ENCODE data around the gene ABCG8.

Gene ABCG8

DNA sequence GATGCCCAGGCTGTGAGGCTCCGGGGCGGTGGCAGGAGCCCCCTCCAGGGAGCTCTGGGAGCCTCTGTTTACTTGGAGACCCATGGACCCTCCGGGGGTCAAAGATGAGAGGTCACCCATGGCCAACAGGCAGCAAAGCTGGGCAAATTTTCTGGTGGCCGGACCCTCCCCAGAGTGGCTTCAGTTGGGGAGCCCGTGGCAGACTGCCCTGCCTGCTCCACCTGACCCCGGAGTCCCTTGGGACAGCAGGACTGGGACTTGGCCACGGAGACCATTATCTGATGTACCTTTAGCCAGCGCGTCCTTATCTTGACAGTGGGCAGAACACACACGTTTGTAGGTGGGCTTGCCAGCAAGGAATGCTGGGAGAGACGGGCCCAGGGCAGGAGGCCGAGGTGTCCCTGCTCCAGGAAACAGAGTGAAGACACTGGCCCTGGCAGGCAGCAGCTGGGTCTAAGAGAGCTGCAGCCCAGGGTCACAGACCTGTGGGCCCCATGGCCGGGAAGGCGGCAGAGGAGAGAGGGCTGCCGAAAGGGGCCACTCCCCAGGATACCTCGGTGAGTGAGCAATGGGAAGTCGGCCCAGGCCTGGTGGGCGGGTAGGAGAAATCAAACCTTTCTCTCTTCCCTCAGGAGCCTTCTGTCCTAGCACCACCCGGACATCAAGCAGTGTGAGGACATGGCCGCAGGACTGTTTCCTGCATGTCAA lies at the start of gene ABCG8, which contains the start of gene ABCG5:
Gene ABCG8, plus strand, starts transcription at position 412 of the 708 bp plus-strand sequence. Its CDS starts 83 bp downstream, at position 495.
Gene ABCG5, minus strand, starts transcription at position 280 of the 708 bp plus-strand sequence. Its CDS starts 160 bp downstream, at position 120.
- no peak for DNase-seq

DNA sequence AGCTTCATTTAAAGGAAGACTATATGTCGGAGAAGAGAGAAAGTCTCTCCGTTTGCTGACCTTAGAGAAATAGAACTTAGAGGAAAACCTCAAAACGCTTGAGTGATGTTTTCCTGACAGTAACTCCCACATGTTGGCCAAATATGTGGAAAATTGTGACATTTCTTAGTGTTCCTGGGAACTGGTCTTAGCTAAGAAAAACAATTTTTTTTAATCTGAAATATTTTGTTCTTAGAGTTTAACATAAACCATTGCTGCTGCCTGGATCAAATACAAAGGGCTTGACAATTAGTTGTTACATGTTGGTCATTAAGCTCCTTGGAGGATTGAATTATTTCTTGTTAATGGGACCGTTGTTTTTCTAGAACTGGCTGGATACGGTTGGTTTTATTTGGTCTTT lies 48.6 kb upstream of the ABCG8 start:
- no peak for DNase-seq

DNA sequence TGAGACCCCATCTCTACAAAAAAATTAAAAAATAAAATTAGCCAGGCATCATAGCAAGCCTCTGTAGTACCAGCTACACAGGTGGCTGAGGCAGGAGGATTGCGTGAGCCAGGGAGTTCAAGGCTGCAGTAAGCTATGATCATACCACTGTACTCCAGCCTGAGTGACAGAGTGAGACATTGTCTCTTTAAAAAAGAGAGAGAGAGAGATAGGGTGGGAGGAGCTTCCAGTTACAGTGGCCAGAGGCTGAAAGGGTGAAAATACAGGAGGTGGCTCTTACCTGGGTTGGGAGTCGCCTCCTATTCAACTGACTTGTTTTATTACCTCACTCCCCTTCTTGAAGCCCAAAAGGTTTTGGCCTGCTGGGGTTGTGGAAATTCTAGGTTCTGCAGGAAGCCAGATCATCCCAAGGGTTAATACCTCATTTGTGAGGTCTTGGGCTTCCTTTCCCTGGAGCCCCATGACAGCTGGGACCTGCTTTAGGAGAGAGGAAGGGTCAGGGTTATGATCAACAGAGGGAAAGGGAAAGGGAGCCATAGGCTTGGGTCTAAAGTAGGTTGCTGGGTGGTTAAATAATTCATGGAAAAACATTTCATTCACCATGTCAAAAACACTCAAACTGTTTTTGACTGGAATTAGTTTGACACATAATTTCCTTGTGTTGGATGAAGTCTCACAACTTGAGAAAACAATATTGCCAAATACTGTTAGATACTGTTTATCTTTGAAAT lies 47.6 kb upstream of the ABCG8 start:
- DNase-seq = no peak

DNA sequence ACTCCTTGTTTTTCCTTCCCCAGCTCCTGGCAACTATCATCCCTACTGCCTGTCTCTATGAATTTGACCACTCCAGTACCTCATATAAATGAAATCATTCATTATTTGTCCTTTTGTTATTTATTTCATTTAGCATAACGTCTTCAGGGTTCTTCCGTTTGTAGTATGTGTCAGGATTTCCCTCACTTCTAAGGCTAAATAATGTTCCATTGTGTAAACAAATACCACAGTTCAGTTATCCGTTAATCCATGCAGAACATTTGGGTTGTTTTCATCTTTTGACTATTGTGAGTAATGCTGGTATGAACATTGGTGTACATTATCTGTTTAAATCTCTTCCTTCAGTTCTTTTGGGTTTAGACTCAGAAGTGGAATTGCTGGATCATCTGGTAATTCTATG lies 46.1 kb upstream of the ABCG8 start:
- no peak for DNase-seq

DNA sequence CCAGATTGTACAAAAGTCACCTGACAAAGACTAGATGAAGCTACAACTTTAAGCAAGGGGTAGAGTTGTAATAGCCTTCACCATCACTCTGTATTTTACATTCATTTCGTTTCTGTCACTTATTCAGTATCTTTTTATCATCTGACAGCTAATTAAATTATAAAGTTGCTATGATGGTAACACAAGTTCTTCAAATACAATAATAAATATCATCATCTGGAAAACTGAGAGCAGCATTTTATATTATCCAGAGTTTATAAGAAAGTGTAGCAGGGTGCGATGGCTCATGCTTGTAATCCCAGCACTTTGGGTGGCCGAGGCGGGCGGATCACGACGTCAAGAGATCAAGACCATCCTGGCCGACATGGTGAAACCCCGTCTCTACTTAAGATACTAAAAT lies 43.8 kb upstream of the ABCG8 start:
- no peak for DNase-seq

DNA sequence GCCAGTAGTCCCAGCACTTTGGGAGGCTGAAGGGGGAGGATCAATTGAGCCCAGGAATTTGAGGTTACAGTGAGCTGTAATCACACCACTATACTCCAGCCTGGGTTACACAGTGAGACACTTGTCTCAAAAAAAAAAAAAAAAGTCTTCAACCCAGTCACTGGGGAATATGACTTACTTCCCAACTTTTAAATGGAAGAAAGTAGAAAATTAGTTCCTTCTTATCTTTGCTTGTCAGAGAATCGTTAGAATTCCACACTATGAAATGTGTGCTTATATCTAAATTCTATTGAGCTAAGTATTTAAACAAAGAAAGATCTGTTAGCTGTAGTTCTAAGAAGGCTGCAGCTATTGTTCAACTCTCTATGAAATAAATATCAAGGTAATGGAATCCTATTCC lies 42.6 kb upstream of the ABCG8 start:
- no peak for DNase-seq

DNA sequence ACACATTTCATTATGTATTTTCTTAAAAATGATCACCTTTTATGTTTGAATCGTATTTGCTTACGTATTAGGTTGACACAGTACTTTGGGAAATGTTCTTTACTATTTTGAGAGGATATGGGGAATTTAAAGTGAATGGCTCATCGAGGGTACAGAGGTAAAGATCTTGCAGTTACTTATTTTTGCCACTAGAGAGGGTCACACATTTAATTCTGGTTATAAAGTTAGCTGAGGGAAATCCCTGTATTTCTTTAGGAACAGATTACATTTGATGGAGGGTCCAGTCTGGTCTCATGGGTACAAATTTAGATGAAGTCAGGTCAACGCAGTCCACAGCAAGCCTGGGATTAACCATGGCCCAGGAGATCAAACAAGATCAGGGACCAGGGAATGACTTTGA lies 40.5 kb upstream of the ABCG8 start:
- DNase-seq = no peak

DNA sequence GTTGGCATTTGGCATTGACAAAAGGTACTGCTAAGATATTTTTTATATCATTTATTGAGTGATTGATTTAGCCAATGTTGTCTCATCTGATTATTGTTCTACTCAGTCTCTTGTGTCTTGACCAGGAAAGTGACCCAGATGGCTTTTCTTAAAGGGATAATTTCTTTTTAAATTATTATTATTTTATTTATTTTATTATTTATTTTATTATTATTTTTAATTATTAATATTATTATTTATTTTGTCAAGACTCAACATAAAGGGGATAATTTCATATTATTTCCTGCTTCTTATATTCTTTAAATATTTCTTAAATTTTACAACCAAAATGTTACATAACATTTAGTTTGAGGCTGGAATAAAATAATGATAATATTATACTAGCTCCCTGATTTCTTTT lies 37.9 kb upstream of the ABCG8 start:
- DNase-seq = no peak

DNA sequence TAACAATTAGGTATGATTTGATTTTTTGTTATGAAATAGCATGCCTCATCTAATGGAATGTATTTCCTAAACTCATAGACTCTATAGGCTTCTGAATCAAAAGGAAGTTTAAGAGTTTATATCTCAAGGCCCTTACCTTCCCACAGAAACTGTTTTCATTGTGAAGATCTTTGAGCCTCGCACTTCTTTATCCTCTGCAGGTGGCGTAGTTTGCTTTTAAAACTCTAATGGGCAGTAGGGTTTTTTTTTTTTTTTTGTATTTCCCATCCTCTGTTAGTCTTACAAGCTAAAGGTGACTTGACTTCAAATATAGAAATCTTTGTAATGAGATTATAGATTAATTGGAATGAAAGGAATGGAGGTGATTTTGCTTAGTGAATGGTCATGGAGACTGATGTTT lies 36.6 kb upstream of the ABCG8 start:
- DNase-seq = no peak

DNA sequence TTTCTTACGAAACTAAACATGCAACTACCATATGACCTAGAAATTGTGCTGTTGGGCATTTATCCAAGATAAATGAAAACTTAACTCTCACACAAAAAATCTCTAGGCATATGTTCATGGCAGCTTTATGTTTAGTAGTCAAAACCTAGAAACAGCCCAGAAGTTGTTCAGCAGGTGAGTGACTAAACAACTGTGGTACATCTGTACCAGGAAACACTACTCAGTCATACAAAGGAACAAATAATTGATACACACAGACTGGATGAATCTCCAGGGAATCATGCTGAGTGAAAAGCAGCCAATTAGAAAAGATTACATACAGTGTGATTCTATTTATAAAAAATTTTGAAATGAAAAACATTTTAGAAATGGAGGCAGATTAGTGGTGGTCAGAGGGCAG lies 35.7 kb upstream of the ABCG8 start:
- no peak for DNase-seq

DNA sequence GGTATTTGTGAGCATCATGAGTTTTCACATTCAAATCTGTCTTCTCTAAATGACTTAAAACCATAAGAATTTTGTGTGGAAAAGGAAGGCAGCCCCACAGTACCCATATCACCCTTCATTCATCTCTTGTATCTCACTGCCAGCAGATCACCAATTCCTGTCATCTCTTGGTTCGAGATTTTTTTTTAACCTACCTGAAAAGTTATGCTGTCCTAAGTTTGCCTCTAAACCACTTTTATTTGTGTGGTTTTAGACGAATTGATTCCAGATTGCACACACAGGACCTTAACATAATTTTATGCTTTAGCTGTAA lies 32.1 kb upstream of the ABCG8 start:
- DNase-seq = no peak

DNA sequence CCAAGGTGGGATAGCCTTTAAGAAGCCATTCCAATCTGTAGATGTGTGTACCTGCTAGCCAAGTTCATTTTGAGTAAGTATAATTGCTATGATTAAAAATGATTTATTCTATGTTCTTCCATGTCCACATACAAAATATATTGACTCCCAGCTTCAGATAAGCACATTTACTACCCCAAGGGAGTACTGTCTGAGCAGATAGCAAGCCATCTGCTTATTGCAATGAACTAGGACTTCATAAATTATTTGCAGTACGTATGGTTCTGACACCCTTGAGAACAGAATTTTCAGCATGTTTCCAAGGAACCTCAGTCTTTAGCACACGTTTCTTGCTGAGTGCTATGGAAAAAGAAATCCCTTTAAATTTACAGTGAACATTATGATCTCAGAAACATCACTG lies 28.3 kb upstream of the ABCG8 start:
- DNase-seq = no peak

DNA sequence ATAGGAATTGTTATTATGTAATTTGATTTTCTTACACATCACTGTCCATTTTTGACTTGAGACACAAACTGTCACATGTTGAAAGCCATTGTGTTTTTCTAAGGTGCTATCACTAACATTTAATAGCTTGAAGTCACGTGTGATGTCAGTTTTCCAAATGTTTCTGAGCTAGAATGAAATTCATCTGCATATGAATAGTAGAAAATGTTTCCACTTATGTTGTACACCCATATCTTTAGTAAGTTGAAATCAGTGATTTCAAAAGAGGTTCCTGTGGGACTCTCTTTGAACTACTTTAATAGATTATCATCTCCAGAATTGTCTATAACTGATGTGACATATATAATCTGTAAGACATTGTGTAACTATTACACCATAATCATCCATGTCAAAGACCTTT lies 27.9 kb upstream of the ABCG8 start:
- DNase-seq = no peak

DNA sequence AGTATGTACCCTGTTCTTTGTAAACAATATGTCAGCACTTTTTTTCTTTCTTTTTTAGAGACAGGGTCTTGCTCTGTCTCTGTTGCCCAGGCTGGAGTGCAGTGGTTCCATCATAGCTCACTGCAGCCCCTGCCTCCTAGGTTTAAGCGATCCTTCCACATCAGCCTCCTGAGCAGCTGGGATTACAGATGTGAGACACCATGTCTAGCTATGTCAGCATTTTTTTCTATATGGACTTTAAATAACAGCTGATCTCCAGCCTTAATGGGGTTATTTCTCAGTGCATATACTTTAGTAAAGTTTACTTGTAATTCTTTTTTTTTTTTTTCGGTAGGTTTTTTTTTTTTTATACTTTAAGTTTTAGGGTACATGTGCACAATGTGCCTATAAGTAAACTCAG lies 26.8 kb upstream of the ABCG8 start:
- DNase-seq = no peak

DNA sequence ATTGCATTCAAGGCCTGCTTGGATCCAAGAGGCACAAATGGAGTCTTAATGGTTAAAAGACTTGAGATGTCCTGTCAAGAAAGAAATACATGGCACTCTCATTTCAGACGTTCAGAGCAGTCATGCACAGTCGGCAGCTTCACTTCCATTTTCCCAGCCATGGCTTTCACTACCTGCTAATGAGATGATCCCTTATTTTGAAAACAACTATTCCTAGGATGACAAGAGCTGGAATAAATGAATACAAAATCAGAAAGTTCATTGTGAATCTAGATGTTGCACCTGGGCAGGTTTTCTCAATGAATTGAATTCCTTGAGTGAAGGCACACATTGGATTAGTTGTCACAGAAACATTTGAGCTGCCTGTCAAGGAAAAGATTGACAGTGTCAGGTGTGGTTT lies 25.8 kb upstream of the ABCG8 start:
- no peak for DNase-seq

DNA sequence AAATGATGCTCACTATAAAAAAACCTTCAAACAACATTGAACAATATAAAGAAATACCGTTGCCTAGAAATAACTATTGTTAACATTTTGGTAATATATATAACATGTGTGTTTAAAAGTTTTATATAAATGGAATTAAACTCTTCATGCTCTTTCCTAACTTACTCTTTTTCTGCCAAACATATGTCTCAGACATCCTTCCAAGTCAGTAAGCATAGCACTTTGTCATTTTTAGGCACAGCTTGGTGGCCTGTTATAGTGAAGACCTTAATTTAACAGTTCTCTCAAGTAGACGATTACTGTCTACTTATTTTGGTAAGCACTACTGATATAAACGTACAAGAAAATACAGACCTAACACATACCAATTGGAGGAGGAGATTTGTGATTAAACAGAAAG lies 24.1 kb upstream of the ABCG8 start:
- DNase-seq = no peak

DNA sequence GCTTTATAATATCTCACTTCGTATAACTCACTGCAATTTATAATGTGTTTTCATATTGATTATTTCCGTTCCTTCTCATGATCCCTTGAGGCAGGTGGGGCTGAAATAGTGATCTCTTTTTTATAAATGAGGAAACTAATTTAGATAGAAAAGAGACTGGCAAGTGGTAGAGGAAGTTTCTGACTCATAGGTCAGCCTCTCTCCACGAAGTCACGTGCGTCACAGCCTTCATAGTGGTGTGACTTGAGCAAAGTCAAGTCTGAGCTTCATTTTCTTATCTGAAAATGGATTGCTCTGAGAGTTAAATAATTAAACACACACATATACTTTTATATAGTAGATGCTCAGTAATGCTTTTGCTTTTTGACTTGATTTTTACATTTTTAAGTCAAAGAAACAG lies 20.0 kb upstream of the ABCG8 start:
- no peak for DNase-seq

DNA sequence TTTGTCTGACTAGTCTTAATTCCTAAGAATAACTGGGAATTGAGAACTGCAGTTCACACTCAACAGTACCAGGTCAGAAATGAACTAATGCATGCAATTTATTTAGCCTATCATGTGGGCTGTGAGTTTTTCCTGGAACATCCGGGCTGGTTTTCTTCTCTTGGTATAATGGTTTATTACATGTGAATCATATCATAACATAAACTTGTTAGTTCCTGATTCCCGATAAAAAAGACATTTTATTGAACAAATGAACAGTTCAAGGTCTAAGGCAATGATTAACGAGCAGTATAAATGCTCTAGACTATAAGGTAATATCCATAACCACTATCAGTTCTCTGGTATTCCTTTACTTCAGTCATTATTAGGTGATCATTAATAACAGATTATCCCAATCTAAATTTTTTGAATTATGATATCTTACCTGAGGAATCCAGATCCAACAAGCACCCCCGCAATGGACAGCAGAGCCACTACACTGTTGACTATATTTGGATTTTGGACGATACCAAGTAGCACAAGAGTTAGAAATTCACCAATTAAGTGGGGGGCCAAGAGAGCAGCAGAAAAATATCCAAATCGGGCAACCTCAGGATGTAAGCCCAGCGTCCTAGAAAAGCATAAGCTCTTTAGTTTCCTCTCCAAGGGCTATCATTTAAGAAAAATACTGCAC lies 19.1 kb upstream of the ABCG8 start:
- DNase-seq = no peak

DNA sequence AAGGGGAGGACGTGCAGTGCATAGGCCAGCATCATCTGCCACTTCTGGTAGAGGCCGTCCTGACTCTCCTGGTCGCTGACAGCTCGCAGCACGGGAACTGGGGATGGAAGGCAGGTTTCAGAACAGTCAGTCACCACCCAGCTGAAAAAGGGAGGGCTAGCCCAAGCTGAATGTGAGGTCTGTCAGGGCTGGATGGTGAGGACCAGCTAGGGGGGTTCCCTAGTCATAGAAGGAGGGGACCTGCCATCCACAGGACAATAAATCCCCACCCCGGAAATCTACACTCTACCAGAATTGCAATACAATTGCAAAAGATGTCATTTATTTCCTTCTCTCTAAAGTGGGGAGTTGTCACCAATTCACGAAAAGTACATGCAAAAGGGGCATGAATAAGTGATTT lies 15.9 kb upstream of the ABCG8 start:
- DNase-seq = no peak

DNA sequence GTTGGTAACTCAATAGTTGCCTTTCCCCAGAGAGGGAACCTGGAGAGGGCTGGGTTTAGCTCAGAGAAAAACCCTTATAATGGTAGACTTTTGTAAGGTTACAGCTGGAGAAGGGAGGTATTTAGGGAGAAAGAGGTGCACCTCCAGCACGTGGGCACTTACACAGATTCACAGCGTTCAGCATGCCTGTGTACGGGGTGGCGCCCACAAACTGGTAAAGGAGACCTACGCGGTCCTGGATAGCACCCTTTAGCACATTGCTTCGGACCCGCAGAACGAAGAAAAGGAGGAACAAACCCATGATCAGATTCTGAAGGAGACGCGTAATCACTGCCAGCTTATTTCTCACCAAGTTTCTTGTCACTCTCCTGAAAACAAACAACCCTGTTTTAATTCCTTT lies 15.0 kb upstream of the ABCG8 start:
- no peak for DNase-seq

DNA sequence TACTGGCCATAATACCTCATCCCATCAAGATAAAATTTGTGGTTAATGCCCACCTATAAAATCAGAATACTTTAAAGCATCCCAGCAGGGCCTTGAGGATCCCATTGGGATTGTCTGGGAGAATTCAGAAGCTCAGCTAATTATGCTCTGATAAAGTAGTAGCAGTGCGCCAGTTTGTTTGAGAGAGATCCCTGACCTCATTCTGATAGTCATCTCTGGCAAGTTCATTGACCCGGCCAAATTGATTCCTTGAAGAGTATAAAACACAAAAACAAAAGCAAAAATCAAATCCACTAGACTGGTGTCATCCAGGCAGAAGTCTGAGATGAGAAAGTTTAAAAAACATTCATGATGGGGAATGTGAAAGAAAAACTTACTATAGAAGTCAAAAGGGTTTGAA lies 14.3 kb upstream of the ABCG8 start:
- DNase-seq = no peak

DNA sequence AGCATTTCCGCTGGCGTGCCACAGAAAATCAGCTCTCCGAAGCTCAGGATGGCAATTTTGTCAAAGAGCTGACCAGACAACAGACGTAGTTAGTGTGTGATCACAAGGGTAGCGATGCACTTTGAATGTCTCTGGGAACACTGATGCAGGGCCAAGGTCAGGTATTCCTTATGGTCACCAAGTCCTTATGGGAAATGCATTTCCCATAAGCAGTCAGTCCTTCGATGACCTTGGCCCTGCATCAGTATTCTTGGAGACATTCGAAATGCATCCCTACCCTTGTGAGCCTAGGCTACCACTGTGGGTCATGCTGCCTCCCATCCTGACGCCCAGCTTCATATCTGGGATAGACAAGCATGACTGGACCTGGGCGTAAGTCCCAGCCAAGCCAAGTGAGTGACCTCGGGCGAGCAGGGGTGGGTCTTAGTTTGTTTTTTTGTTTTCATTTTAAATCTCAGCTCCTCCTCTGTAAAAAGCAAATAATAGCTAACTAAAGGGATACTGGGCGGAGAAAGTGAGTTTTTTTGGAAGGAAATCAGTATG lies 13.7 kb upstream of the ABCG8 start:
- no peak for DNase-seq

DNA sequence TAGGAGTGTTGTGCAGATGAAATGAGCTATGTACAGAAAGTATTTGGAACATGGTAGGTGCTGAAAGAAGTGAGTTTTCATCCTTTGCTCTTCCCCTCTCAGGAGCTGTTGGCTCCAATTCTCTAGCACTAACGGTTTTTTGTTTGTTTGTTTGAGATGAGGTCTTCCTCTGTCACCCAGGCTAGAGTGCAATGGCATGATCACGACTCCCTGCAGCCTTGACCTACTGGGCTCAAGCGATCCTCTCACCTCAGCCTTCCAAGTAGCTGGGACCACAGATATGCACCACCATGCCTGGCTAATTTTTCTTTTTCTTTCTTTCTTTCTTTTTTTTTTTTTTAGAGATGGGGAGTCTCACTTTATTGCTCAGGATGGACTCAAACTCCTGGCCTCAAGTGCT lies 12.9 kb upstream of the ABCG8 start:
- DNase-seq = no peak

All from NCI-H1105 (cell line).